HepG2 (cell line): ENCODE data around the gene CCNB1IP1.

Source experiments
- BCL6 ChIP-seq: IDR thresholded peaks from 2 replicates; pipeline ENCODE4 v1.6.1; 2016; ENCODE audit warnings: missing genetic modification reagents, missing compliant biosample characterization
- CTCF ChIP-seq: sonication (generic); formaldehyde crosslinking; IDR thresholded peaks from 2 replicates; pipeline ENCODE4 v1.5.0; 2020; ENCODE audit warnings: mild to moderate bottlenecking, missing genetic modification reagents, moderate library complexity
- GATAD2A ChIP-seq: IDR thresholded peaks from 2 replicates; pipeline ENCODE4 v1.6.1; 2016
- GLI4 ChIP-seq: sonication (generic); formaldehyde crosslinking; IDR thresholded peaks from 2 replicates; pipeline ENCODE4 v1.5.1; 2020; ENCODE audit warnings: missing genetic modification reagents, mild to moderate bottlenecking, moderate library complexity, borderline replicate concordance
- HOXA7 ChIP-seq: sonication (generic); formaldehyde crosslinking; IDR thresholded peaks from 2 replicates; pipeline ENCODE4 v1.8.1; 2022; ENCODE audit warnings: mild to moderate bottlenecking, missing genetic modification reagents, moderate library complexity
- ZNF7 ChIP-seq: IDR thresholded peaks from 2 replicates; pipeline ENCODE4 v1.6.1; 2016; ENCODE audit warnings: missing biosample characterization, missing genetic modification reagents

- TF ChIP-seq HOXA7 (CRISPR knock-in tag) (no peak), CTCF (CRISPR knock-in tag) (no peak), GATAD2A (CRISPR knock-in tag) (no peak), BCL6 (CRISPR knock-in tag) (no peak), ZNF7 (CRISPR knock-in tag) (no peak), GLI4 (CRISPR knock-in tag) (no peak)
Measured at GRCh38 chr14:20295067-20295466, 38.0 kb downstream of the CCNB1IP1 start.
